Activated CD8-positive, alpha-beta memory T cell treated with anti-CD3 and anti-CD28 coated beads, Interleukin-2, amount 50 U/mL, for 48 hours (primary cell): ENCODE data around the gene TSPAN5.

Source experiments
- DNase-seq: peaks from one replicate; pipeline ENCODE4 v3.0.0-alpha.2; 2020

The TSPAN5 gene

GRCh38 chr4:98581126-98581525 lies 77.3 kb downstream of the TSPAN5 start:
- no peak for DNase-seq

GRCh38 chr4:98577956-98578355 lies 80.5 kb downstream of the TSPAN5 start:
- DNase-seq: no peak

GRCh38 chr4:98574816-98575215 lies 83.6 kb downstream of the TSPAN5 start:
- no peak for DNase-seq

- DNase-seq: no peak
These were observed 84.6 kb downstream of the TSPAN5 start for GRCh38 chr4:98573791-98574190.

- no peak for DNase-seq
These were observed 85.7 kb downstream of the TSPAN5 start for GRCh38 chr4:98572697-98573096.

GRCh38 chr4:98571161-98571786 lies 87.1 kb downstream of the TSPAN5 start:
- no peak for DNase-seq

- no peak for DNase-seq
These were observed 88.1 kb downstream of the TSPAN5 start for GRCh38 chr4:98570151-98570797.

GRCh38 chr4:98568941-98569663 lies 89.3 kb downstream of the TSPAN5 start:
- no peak for DNase-seq

GRCh38 chr4:98567611-98568010 lies 90.8 kb downstream of the TSPAN5 start:
- DNase-seq: no peak

GRCh38 chr4:98566361-98567008 lies 91.9 kb downstream of the TSPAN5 start:
- no peak for DNase-seq

GRCh38 chr4:98565681-98566301 lies 92.6 kb downstream of the TSPAN5 start:
- DNase-seq: no peak

GRCh38 chr4:98564852-98565251 lies 93.6 kb downstream of the TSPAN5 start:
- DNase-seq: no peak

- DNase-seq: no peak
These were observed 98.1 kb downstream of the TSPAN5 start for GRCh38 chr4:98560321-98560720.

GRCh38 chr4:98558471-98559169 lies 99.8 kb downstream of the TSPAN5 start:
- DNase-seq: no peak

GRCh38 chr4:98557194-98557892 lies 101.1 kb downstream of the TSPAN5 start:
- no peak for DNase-seq

GRCh38 chr4:98556451-98556850 lies 102.0 kb downstream of the TSPAN5 start:
- no peak for DNase-seq

GRCh38 chr4:98555798-98556445 lies 102.5 kb downstream of the TSPAN5 start:
- no peak for DNase-seq

GRCh38 chr4:98546910-98547594 lies 111.4 kb downstream of the TSPAN5 start:
- no peak for DNase-seq

GRCh38 chr4:98544818-98545414 lies 113.5 kb downstream of the TSPAN5 start:
- DNase-seq: no peak

GRCh38 chr4:98544141-98544817 lies 114.1 kb downstream of the TSPAN5 start:
- no peak for DNase-seq
